HG03139 (cell line): Measurements from ENCODE around the gene SYNE1.

Source experiments
- ATAC-seq: cut with Tn5 transposase; IDR thresholded peaks from one replicate; pipeline ENCODE4 v1.9.1; 2021; ENCODE audit not compliant: unreplicated experiment

SYNE1 gene

GRCh38 chr6:152071843-152072242 lies 565.3 kb downstream of the SYNE1 start:
- no peak for ATAC-seq
